Measurements from ENCODE around the gene ATP6V0E1. TPM values are rescaled to one million over a fixed set of nuclear protein-coding genes. Genes with fewer than 3 reads are reported as not detected.

Gene ATP6V0E1
- total RNA-seq, 1 donor from 2014 or later = 91.3 TPM

- H3K4me3 ChIP-seq (ENCODE audit: low read length in 3 of 3) = no peak overlapping the region
- H3K9me3 ChIP-seq (ENCODE audit: control insufficient read depth in 3 of 3, low read length in 3 of 3) = no peaks in the 10 kb centered on the region
- no peaks in the 10 kb centered on the region for H3K4me1 ChIP-seq (ENCODE audit: control insufficient read depth in 3 of 3, insufficient read depth in 3 of 3, low read length in 3 of 3)
- no peak overlapping the region for H3K9ac ChIP-seq (ENCODE audit: low read depth in 1 of 3, low read length in 3 of 3)
- no peak overlapping the region for H3K27ac ChIP-seq (ENCODE audit: low read depth, low read length)
- no peaks in the 10 kb centered on the region for H3K27me3 ChIP-seq (ENCODE audit: control insufficient read depth in 3 of 3, insufficient read depth in 3 of 3, low read length in 3 of 3)
- H3K36me3 ChIP-seq (ENCODE audit: control insufficient read depth in 3 of 3, insufficient read depth in 3 of 3, low read length in 3 of 3) = peaks cover 4 to 15% (median 14%) of the 10 kb centered on the region in 3 donors
Measured at GRCh38 chr5:172973127-172973916, 10.2 kb upstream of the ATP6V0E1 start.

- H3K9ac ChIP-seq (ENCODE audit: low read depth in 1 of 3, low read length in 3 of 3) = no peak overlapping the region
- H3K4me3 ChIP-seq (ENCODE audit: low read length in 3 of 3) = no peak overlapping the region
- H3K27ac ChIP-seq (ENCODE audit: low read depth, low read length) = no peak overlapping the region
- H3K36me3 ChIP-seq (ENCODE audit: control insufficient read depth in 3 of 3, insufficient read depth in 3 of 3, low read length in 3 of 3) = peaks cover 2 to 10% (median 10%) of the 10 kb centered on the region in 3 donors
- no peaks in the 10 kb centered on the region for H3K27me3 ChIP-seq (ENCODE audit: control insufficient read depth in 3 of 3, insufficient read depth in 3 of 3, low read length in 3 of 3)
- no peaks in the 10 kb centered on the region for H3K9me3 ChIP-seq (ENCODE audit: control insufficient read depth in 3 of 3, low read length in 3 of 3)
- no peaks in the 10 kb centered on the region for H3K4me1 ChIP-seq (ENCODE audit: control insufficient read depth in 3 of 3, insufficient read depth in 3 of 3, low read length in 3 of 3)
Measured at GRCh38 chr5:172973931-172974330, 9.6 kb upstream of the ATP6V0E1 start.

DNA sequence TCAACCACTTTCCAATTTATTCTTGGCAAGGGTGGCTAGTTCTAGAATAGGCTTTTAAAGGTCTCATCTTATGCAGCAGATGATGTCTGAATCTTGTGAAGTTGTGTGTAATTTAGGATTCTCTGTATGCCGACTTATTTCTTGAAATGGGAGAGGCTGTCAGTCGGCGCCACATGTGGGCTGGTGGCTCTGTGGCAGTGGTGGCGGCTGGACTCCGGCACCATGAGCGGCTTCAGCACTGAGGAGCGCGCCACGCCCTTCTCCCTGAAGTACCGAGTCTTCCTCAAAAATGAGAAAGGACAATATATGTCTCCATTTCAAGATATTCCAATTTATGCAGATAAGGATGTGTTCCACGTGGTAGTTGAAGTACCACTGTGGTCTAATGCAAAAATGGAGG lies 8.3 kb upstream of the ATP6V0E1 start:
- Histone ChIP-seq H3K36me3 (ENCODE audit: control insufficient read depth in 3 of 3, insufficient read depth in 3 of 3, low read length in 3 of 3) (peaks cover 0 to 1% (median under 1%) of the 10 kb centered on the region in 3 donors), H3K9ac (ENCODE audit: low read depth in 1 of 3, low read length in 3 of 3) (no peak overlapping the region), H3K27me3 (ENCODE audit: control insufficient read depth in 3 of 3, insufficient read depth in 3 of 3, low read length in 3 of 3) (no peaks in the 10 kb centered on the region), H3K9me3 (ENCODE audit: control insufficient read depth in 3 of 3, low read length in 3 of 3) (no peaks in the 10 kb centered on the region), H3K4me3 (ENCODE audit: low read length in 3 of 3) (no peak overlapping the region), H3K27ac (ENCODE audit: low read depth, low read length) (no peak overlapping the region), H3K4me1 (ENCODE audit: control insufficient read depth in 3 of 3, insufficient read depth in 3 of 3, low read length in 3 of 3) (no peaks in the 10 kb centered on the region)

GRCh38 chr5:172979778-172980177 lies 3.8 kb upstream of the ATP6V0E1 start:
- Histone ChIP-seq H3K9me3 (ENCODE audit: control insufficient read depth in 3 of 3, low read length in 3 of 3) (no peaks in the 10 kb centered on the region), H3K4me3 (ENCODE audit: low read length in 3 of 3) (no peak overlapping the region), H3K4me1 (ENCODE audit: control insufficient read depth in 3 of 3, insufficient read depth in 3 of 3, low read length in 3 of 3) (peaks cover 2 to 7% (median 2%) of the 10 kb centered on the region in 3 donors), H3K27ac (ENCODE audit: low read depth, low read length) (no peak overlapping the region), H3K9ac (ENCODE audit: low read depth in 1 of 3, low read length in 3 of 3) (no peak overlapping the region), H3K27me3 (ENCODE audit: control insufficient read depth in 3 of 3, insufficient read depth in 3 of 3, low read length in 3 of 3) (no peaks in the 10 kb centered on the region), H3K36me3 (ENCODE audit: control insufficient read depth in 3 of 3, insufficient read depth in 3 of 3, low read length in 3 of 3) (peaks cover 0 to 6% (median 0%) of the 10 kb centered on the region in 3 donors)

- Histone ChIP-seq H3K27ac (ENCODE audit: low read depth, low read length) (no peak overlapping the region), H3K36me3 (ENCODE audit: control insufficient read depth in 3 of 3, insufficient read depth in 3 of 3, low read length in 3 of 3) (peaks cover 0 to 9% (median 5%) of the 10 kb centered on the region in 3 donors), H3K9ac (ENCODE audit: low read depth in 1 of 3, low read length in 3 of 3) (no peak overlapping the region), H3K27me3 (ENCODE audit: control insufficient read depth in 3 of 3, insufficient read depth in 3 of 3, low read length in 3 of 3) (no peaks in the 10 kb centered on the region), H3K4me1 (ENCODE audit: control insufficient read depth in 3 of 3, insufficient read depth in 3 of 3, low read length in 3 of 3) (peaks cover 7 to 13% (median 8%) of the 10 kb centered on the region in 3 donors), H3K9me3 (ENCODE audit: control insufficient read depth in 3 of 3, low read length in 3 of 3) (no peaks in the 10 kb centered on the region), H3K4me3 (ENCODE audit: low read length in 3 of 3) (no peak overlapping the region)
Measured at GRCh38 chr5:172981931-172982330, 1.6 kb upstream of the ATP6V0E1 start.

- Histone ChIP-seq H3K9me3 (ENCODE audit: control insufficient read depth in 3 of 3, low read length in 3 of 3) (no peaks in the 10 kb centered on the region), H3K36me3 (ENCODE audit: control insufficient read depth in 3 of 3, insufficient read depth in 3 of 3, low read length in 3 of 3) (peaks cover 0 to 9% (median 5%) of the 10 kb centered on the region in 3 donors), H3K9ac (ENCODE audit: low read depth in 1 of 3, low read length in 3 of 3) (peak overlapping the region; percentile 94 to 99 (median 94)), H3K27ac (ENCODE audit: low read depth, low read length) (peak overlapping the region; percentile 96), H3K4me1 (ENCODE audit: control insufficient read depth in 3 of 3, insufficient read depth in 3 of 3, low read length in 3 of 3) (peaks cover 8 to 16% (median 9%) of the 10 kb centered on the region in 3 donors), H3K4me3 (ENCODE audit: low read length in 3 of 3) (peak overlapping the region; percentile 89 to 99 (median 96)), H3K27me3 (ENCODE audit: control insufficient read depth in 3 of 3, insufficient read depth in 3 of 3, low read length in 3 of 3) (no peaks in the 10 kb centered on the region)
Measured at GRCh38 chr5:172984244-172984953, 828 bp downstream of the ATP6V0E1 start.

GRCh38 chr5:172985596-172985995 lies 2.0 kb downstream of the ATP6V0E1 start:
- H3K4me3 ChIP-seq (ENCODE audit: low read length in 3 of 3) = peak overlapping the region in 1 of 3 donors; percentile 0
- peaks cover 8 to 16% (median 9%) of the 10 kb centered on the region in 3 donors for H3K4me1 ChIP-seq (ENCODE audit: control insufficient read depth in 3 of 3, insufficient read depth in 3 of 3, low read length in 3 of 3)
- H3K9me3 ChIP-seq (ENCODE audit: control insufficient read depth in 3 of 3, low read length in 3 of 3) = no peaks in the 10 kb centered on the region
- no peak overlapping the region for H3K27ac ChIP-seq (ENCODE audit: low read depth, low read length)
- no peaks in the 10 kb centered on the region for H3K27me3 ChIP-seq (ENCODE audit: control insufficient read depth in 3 of 3, insufficient read depth in 3 of 3, low read length in 3 of 3)
- H3K36me3 ChIP-seq (ENCODE audit: control insufficient read depth in 3 of 3, insufficient read depth in 3 of 3, low read length in 3 of 3) = peaks cover 0 to 9% (median 5%) of the 10 kb centered on the region in 3 donors
- no peak overlapping the region for H3K9ac ChIP-seq (ENCODE audit: low read depth in 1 of 3, low read length in 3 of 3)

- H3K27me3 ChIP-seq (ENCODE audit: control insufficient read depth in 3 of 3, insufficient read depth in 3 of 3, low read length in 3 of 3) = no peaks in the 10 kb centered on the region
- no peak overlapping the region for H3K4me3 ChIP-seq (ENCODE audit: low read length in 3 of 3)
- no peaks in the 10 kb centered on the region for H3K9me3 ChIP-seq (ENCODE audit: control insufficient read depth in 3 of 3, low read length in 3 of 3)
- H3K9ac ChIP-seq (ENCODE audit: low read depth in 1 of 3, low read length in 3 of 3) = no peak overlapping the region
- H3K27ac ChIP-seq (ENCODE audit: low read depth, low read length) = no peak overlapping the region
- H3K36me3 ChIP-seq (ENCODE audit: control insufficient read depth in 3 of 3, insufficient read depth in 3 of 3, low read length in 3 of 3) = peaks cover 4 to 14% (median 7%) of the 10 kb centered on the region in 3 donors
- peaks cover 8 to 14% (median 9%) of the 10 kb centered on the region in 3 donors for H3K4me1 ChIP-seq (ENCODE audit: control insufficient read depth in 3 of 3, insufficient read depth in 3 of 3, low read length in 3 of 3)
Measured at GRCh38 chr5:172988276-172988675, 4.7 kb downstream of the ATP6V0E1 start.

GRCh38 chr5:172990776-172991175 lies 7.2 kb downstream of the ATP6V0E1 start:
- H3K4me3 ChIP-seq (ENCODE audit: low read length in 3 of 3) = no peak overlapping the region
- no peak overlapping the region for H3K27ac ChIP-seq (ENCODE audit: low read depth, low read length)
- H3K9ac ChIP-seq (ENCODE audit: low read depth in 1 of 3, low read length in 3 of 3) = no peak overlapping the region
- H3K27me3 ChIP-seq (ENCODE audit: control insufficient read depth in 3 of 3, insufficient read depth in 3 of 3, low read length in 3 of 3) = no peaks in the 10 kb centered on the region
- peaks cover 15 to 20% (median 16%) of the 10 kb centered on the region in 3 donors for H3K36me3 ChIP-seq (ENCODE audit: control insufficient read depth in 3 of 3, insufficient read depth in 3 of 3, low read length in 3 of 3)
- H3K4me1 ChIP-seq (ENCODE audit: control insufficient read depth in 3 of 3, insufficient read depth in 3 of 3, low read length in 3 of 3) = peaks cover 2 to 4% (median 2%) of the 10 kb centered on the region in 3 donors
- H3K9me3 ChIP-seq (ENCODE audit: control insufficient read depth in 3 of 3, low read length in 3 of 3) = no peaks in the 10 kb centered on the region

- H3K4me3 ChIP-seq (ENCODE audit: low read length in 3 of 3) = no peak overlapping the region
- no peak overlapping the region for H3K9ac ChIP-seq (ENCODE audit: low read depth in 1 of 3, low read length in 3 of 3)
- H3K36me3 ChIP-seq (ENCODE audit: control insufficient read depth in 3 of 3, insufficient read depth in 3 of 3, low read length in 3 of 3) = peaks cover 16 to 24% (median 17%) of the 10 kb centered on the region in 3 donors
- no peak overlapping the region for H3K27ac ChIP-seq (ENCODE audit: low read depth, low read length)
- no peaks in the 10 kb centered on the region for H3K9me3 ChIP-seq (ENCODE audit: control insufficient read depth in 3 of 3, low read length in 3 of 3)
- H3K27me3 ChIP-seq (ENCODE audit: control insufficient read depth in 3 of 3, insufficient read depth in 3 of 3, low read length in 3 of 3) = no peaks in the 10 kb centered on the region
- peaks cover 0 to 1% (median 0%) of the 10 kb centered on the region in 3 donors for H3K4me1 ChIP-seq (ENCODE audit: control insufficient read depth in 3 of 3, insufficient read depth in 3 of 3, low read length in 3 of 3)
Measured at GRCh38 chr5:172994405-172994804, 10.8 kb downstream of the ATP6V0E1 start.
